ENCODE results near the gene SHLD1.

DNA sequence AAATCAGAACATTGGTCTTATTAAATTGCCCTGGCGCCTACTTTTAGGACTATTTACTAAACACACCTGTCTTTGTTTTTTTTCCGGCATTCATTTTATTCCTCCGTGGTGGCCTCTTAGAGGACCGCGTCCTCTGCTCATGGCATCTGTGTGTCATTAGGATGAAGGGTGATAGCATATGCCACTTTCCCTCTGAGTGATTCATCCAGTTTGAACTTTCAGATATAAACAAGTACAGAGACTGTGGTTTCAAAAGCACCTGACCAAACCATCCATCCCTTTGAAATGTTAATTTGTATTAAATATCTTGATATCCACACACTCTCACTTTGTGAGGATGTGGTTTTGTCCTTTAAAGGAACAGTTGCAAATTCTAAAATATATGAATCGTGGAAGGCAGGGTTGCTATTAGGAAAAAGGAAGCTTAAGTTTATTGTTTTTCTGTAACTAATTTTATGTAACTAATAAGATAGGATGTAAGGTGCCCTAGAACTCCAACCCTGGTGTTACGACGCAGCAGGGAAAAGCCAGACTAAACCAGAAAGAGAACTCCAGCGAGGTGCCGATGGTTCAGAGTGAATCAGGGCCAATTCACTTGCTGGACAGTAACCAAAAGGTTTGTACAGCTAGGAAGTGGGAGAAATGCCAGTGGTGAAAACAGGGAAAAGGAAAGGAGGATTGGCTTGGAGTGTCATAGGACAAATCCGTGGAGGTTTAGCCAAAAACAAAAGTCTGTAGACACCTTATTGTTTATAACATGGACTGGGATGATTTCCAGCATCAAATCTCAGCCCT, 98.7 kb downstream of the SHLD1 start:
- no peak for TF ChIP-seq POLR2AphosphoS5 (IDR thresholded peaks at IDR 0.05)
- TF ChIP-seq, protein P1, sequence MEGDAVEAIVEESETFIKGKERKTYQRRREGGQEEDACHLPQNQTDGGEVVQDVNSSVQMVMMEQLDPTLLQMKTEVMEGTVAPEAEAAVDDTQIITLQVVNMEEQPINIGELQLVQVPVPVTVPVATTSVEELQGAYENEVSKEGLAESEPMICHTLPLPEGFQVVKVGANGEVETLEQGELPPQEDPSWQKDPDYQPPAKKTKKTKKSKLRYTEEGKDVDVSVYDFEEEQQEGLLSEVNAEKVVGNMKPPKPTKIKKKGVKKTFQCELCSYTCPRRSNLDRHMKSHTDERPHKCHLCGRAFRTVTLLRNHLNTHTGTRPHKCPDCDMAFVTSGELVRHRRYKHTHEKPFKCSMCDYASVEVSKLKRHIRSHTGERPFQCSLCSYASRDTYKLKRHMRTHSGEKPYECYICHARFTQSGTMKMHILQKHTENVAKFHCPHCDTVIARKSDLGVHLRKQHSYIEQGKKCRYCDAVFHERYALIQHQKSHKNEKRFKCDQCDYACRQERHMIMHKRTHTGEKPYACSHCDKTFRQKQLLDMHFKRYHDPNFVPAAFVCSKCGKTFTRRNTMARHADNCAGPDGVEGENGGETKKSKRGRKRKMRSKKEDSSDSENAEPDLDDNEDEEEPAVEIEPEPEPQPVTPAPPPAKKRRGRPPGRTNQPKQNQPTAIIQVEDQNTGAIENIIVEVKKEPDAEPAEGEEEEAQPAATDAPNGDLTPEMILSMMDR (IDR thresholded peaks at IDR 0.05; ENCODE audit: poor library complexity, severe bottlenecking) = no peak
- no peak for TF ChIP-seq EP300 (conservative IDR thresholded peaks at IDR 0.05; ENCODE audit: poor library complexity, severe bottlenecking)
- no peak for TF ChIP-seq MXI1 (conservative IDR thresholded peaks at IDR 0.05; ENCODE audit: poor library complexity, severe bottlenecking)
